Right lobe of liver (tissue), 6 donors: ENCODE measurements around the gene CHMP4B. TPM values are rescaled to one million over a fixed set of nuclear protein-coding genes. Genes with fewer than 3 reads are reported as not detected.

Experiments used
- ATAC-seq, 4 donors: fragments of 200-7000 bp; cut with Tn5 transposase; one replicate each; pipeline ENCODE4 v1.9.1; 2020; ENCODE audit warnings: mild to moderate bottlenecking in 4 of 4, moderate library complexity in 4 of 4
- DNase-seq, 3 donors: peaks; one replicate each; pipeline ENCODE4 v3.0.0-alpha.2; 2020
- H3K27ac ChIP-seq, 3 donors: fragments of 200-600 bp; one replicate each; pipeline ENCODE4 v1.8.0; 2022
- H3K27me3 ChIP-seq, 2 donors: fragments of 200-600 bp; one replicate each; pipeline ENCODE4 v1.8.0; 2022
- H3K36me3 ChIP-seq, 4 donors: fragments of 200-600 bp; sonication (generic) in 1 of 4; one replicate each; pipeline versions ENCODE4 v1.5.1 to v1.8.0; 2017 to 2022; ENCODE audit warnings: control low read depth in 1 of 4
- H3K4me1 ChIP-seq, 4 donors: fragments of 200-600 bp; sonication (generic) in 1 of 4; one replicate each; pipeline versions ENCODE4 v1.5.1 to v1.8.0; 2017 to 2022; ENCODE audit warnings: control low read depth in 1 of 4
- H3K4me3 ChIP-seq, 3 donors: fragments of 200-600 bp; one replicate each; pipeline ENCODE4 v1.8.0; 2022
- H3K9me3 ChIP-seq, 4 donors: fragments of 200-600 bp; sonication (generic) in 1 of 4; one replicate each; pipeline versions ENCODE4 v1.5.1 to v1.8.0; 2017 to 2022; ENCODE audit warnings: control low read depth in 1 of 4
- CTCF ChIP-seq, 4 donors: fragments of 200-600 bp in 3 of 4; fragments of 450-650 bp in 1 of 4; IDR thresholded peaks; one replicate each; pipeline versions ENCODE4 v1.5.1 to v1.8.0; 2016 to 2022; ENCODE audit warnings: antibody characterized with exemption in 4 of 4, mild to moderate bottlenecking in 2 of 4
- POLR2A ChIP-seq: fragments of 450-650 bp; IDR thresholded peaks from one replicate; pipeline ENCODE4 v1.6.1; 2017; ENCODE audit warnings: antibody characterized with exemption, mild to moderate bottlenecking
- WGBS: methylation state at CpG from one replicate; pipeline ENCODE4 v1.1.6; 2018; ENCODE audit warnings: low coverage, low lambda C conversion rate; ENCODE audit not compliant: insufficient coverage; ENCODE audit errors: missing lambda C conversion rate; 5-methylcytosine and 5-hydroxymethylcytosine counted together
- intact Hi-C, 2 donors: fragments of 100-400 bp; cut with DNase I; formaldehyde crosslinking; loops; one replicate each; pipeline versions ENCODE4 v1.11.2 to v1.14.1; 2022
- total RNA-seq, 6 experiments: library from RNA; depleted of rRNA in 2 of 6; stranded (reverse); fragments of >200 nt in 2 of 6; fragmentation: NEBNext Ultra II Directional in 3 of 6; extraction: Animal tissue kit (Norgen Biotek cat#: 25700) in 3 of 6; gene quantifications; one replicate each; pipeline versions ENCODE4 v1.1.0 to v1.2.4, GENCODE V29; 2016 to 2023
- donor health status: DM: no; HTN: yes; CAD: no.
- donor health status: DM: no; HTN: no; CAD: no.
- donor health status: DM: no; HTN: no; CAD: no.
- donor health status: DM: no; HTN: yes; CAD: no.
- donor health status: DM: no; HTN: yes; CAD: no.

CHMP4B gene
- total RNA-seq, 6 experiments from 2014 or later = 21.0 to 40.8 (median 28.3) TPM

DNA sequence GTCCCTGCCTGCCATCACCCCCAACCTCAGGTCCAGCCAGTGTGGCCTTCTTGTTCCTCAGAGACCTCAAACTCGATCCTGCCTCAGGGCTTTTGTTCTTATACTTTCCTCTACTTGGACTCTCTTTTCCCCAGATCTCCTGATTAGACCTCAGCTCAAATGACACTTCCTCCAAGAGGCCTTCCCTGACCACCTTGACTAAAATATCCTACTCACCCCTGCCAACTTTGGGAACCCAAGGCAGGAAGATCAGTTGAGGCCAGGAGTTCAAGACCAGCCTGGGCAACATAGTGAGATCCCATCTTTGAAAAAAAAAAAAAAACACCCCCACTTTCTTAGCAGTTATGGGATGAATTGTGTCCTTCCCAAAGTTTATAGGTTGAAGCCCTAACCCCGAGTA lies 73.5 kb downstream of the CHMP4B start:
- ATAC-seq = no peak
- TF ChIP-seq CTCF (IDR thresholded peaks at IDR 0.05) (no peak), POLR2A (no peak)
- 74% methylated on average over 2 of the region's 2 CpGs for WGBS
- no peaks in the 10 kb centered on the region for H3K4me1 ChIP-seq
- no peaks in the 10 kb centered on the region for H3K36me3 ChIP-seq
- H3K4me3 ChIP-seq = no peak overlapping the region
- no peak overlapping the region for H3K27ac ChIP-seq
- H3K9me3 ChIP-seq = no peaks in the 10 kb centered on the region
- DNase-seq = no peak
- no peaks in the 10 kb centered on the region for H3K27me3 ChIP-seq
- intact Hi-C loops = no loop called here

- intact Hi-C loops = no loop called here
- H3K27ac ChIP-seq = no peak overlapping the region
- H3K4me1 ChIP-seq = no peaks in the 10 kb centered on the region
- H3K9me3 ChIP-seq = no peaks in the 10 kb centered on the region
- ATAC-seq (no peak), DNase-seq (no peak)
- H3K36me3 ChIP-seq = no peaks in the 10 kb centered on the region
- no peak for TF ChIP-seq CTCF (IDR thresholded peaks at IDR 0.05)
- TF ChIP-seq POLR2A = no peak
- H3K4me3 ChIP-seq = no peak overlapping the region
- no peaks in the 10 kb centered on the region for H3K27me3 ChIP-seq
Measured at GRCh38 chr20:33889312-33889711, 78.2 kb downstream of the CHMP4B start.

DNA sequence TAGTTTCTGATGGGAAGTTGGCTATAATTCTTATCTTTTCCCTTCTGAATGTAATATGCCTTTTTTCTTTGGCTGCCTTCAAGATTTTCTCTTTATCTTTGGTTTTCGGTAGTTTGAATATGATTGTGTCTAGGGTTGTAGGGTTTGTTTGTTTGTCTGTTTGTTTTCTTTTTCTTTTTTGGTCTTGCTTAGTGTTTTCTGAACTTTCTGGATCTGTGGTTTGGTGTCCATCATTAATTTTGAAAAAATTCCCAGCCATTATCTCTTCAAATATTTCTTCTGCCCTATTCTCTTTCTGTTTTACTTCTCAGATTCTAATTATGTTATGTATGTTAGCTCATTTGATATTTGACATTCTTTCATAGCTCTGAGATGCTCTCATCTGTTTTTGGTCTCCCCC lies 79.4 kb downstream of the CHMP4B start:
- ATAC-seq (no peak), DNase-seq (no peak)
- Histone ChIP-seq H3K9me3 (no peaks in the 10 kb centered on the region), H3K27me3 (no peaks in the 10 kb centered on the region), H3K4me3 (no peak overlapping the region), H3K27ac (no peak overlapping the region), H3K4me1 (no peaks in the 10 kb centered on the region), H3K36me3 (no peaks in the 10 kb centered on the region)
- no peak for TF ChIP-seq POLR2A
- TF ChIP-seq CTCF (IDR thresholded peaks at IDR 0.05) = no peak
- WGBS = 100% methylated on average over 1 of the region's 1 CpG
- intact Hi-C loops = no loop called here

- intact Hi-C loops = no loop called here
- no peak for ATAC-seq
- DNase-seq = no peak
- WGBS = 65% methylated on average over 4 of the region's 4 CpGs
- no peak for TF ChIP-seq POLR2A
- TF ChIP-seq CTCF (IDR thresholded peaks at IDR 0.05) = no peak
- Histone ChIP-seq H3K27me3 (no peaks in the 10 kb centered on the region), H3K27ac (no peak overlapping the region), H3K4me1 (no peaks in the 10 kb centered on the region), H3K4me3 (no peak overlapping the region), H3K9me3 (no peaks in the 10 kb centered on the region), H3K36me3 (no peaks in the 10 kb centered on the region)
Measured at GRCh38 chr20:33893314-33893713, 82.2 kb downstream of the CHMP4B start.

DNA sequence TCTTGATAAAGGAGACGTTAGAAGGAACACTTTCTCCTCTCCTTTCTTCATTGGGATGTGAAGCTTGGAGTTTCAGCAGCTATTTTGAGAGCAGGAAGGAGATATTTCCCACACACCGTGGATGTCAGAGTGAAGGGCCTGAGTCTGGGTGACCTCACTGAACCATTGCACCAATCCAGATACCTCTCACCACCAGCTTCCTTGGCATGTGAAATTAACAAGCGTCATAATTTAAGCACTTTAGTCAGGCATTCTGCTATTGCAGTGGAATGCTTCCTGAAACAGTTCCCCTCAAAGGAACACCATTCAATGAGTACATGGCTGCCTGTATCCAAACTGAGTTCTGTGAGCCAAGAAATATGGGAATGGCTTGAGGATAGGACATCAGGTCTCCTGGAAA lies 83.7 kb downstream of the CHMP4B start:
- 66% methylated on average over 2 of the region's 3 CpGs for WGBS

More for the DNA sequence above, 83.7 kb downstream of the CHMP4B start:
- Histone ChIP-seq H3K36me3 (no peaks in the 10 kb centered on the region), H3K4me1 (no peaks in the 10 kb centered on the region), H3K27me3 (no peaks in the 10 kb centered on the region), H3K4me3 (no peak overlapping the region), H3K27ac (no peak overlapping the region), H3K9me3 (no peaks in the 10 kb centered on the region)
- TF ChIP-seq POLR2A (no peak), CTCF (IDR thresholded peaks at IDR 0.05) (no peak)
- ATAC-seq (no peak), DNase-seq (no peak)
- intact Hi-C loops = no loop called here
